Measurements from ENCODE around the gene SSB.
"Not testable (repeated sequence)": the region's sequence is repeated elsewhere in the genome, so short reads cannot be mapped to it uniquely, and the experiment has no call there.

The SSB gene

GRCh38 chr2:169756342-169756741 lies 42.3 kb upstream of the SSB start:
- H4K20me1 ChIP-seq (ENCODE audit: insufficient read depth, low read length) = no peaks in the 10 kb centered on the region
- H2AFZ ChIP-seq (ENCODE audit: low read depth, low read length) = no peak overlapping the region
- ATAC-seq (ENCODE audit: insufficient read depth, low read depth) (no peak), DNase-seq (no peak)
- no peak overlapping the region for H3K9ac ChIP-seq (ENCODE audit: low read depth, low read length)
- H3K79me2 ChIP-seq (ENCODE audit: insufficient read depth, low read length) = no peaks in the 10 kb centered on the region
- H3K27me3 ChIP-seq (ENCODE audit: insufficient read depth, low read length, poor library complexity) = no peaks in the 10 kb centered on the region
- H3K4me3 ChIP-seq (ENCODE audit: low read depth in 1 of 2, low read length in 2 of 2) = no peak overlapping the region
- H3K4me1 ChIP-seq (ENCODE audit: insufficient read depth, low read length) = no peaks in the 10 kb centered on the region
- TF ChIP-seq CTCF (IDR thresholded peaks at IDR 0.05; ENCODE audit: borderline replicate concordance, extremely low read depth, low read length, poor library complexity, severe bottlenecking) (no peak), EZH2 (IDR thresholded peaks at IDR 0.05; ENCODE audit: borderline replicate concordance, low read depth, low read length, severe bottlenecking) (no peak)
- H3K9me3 ChIP-seq (ENCODE audit: insufficient read depth, low read length, severe bottlenecking) = no peaks in the 10 kb centered on the region
- no peak overlapping the region for H3K27ac ChIP-seq (ENCODE audit: low read length)
- H3K4me2 ChIP-seq (ENCODE audit: insufficient read depth, low read length) = no peak overlapping the region
- peaks cover 24% of the 10 kb centered on the region for H3K36me3 ChIP-seq (ENCODE audit: insufficient read depth, low read length)

GRCh38 chr2:169757356-169757755 lies 41.3 kb upstream of the SSB start:
- Histone ChIP-seq H3K9ac (ENCODE audit: low read depth, low read length) (no peak overlapping the region), H3K27ac (ENCODE audit: low read length) (no peak overlapping the region), H3K4me2 (ENCODE audit: insufficient read depth, low read length) (no peak overlapping the region), H3K4me3 (ENCODE audit: low read depth in 1 of 2, low read length in 2 of 2) (no peak overlapping the region), H4K20me1 (ENCODE audit: insufficient read depth, low read length) (no peaks in the 10 kb centered on the region), H3K9me3 (ENCODE audit: insufficient read depth, low read length, severe bottlenecking) (no peaks in the 10 kb centered on the region), H2AFZ (ENCODE audit: low read depth, low read length) (no peak overlapping the region), H3K36me3 (ENCODE audit: insufficient read depth, low read length) (peaks cover 16% of the 10 kb centered on the region), H3K4me1 (ENCODE audit: insufficient read depth, low read length) (no peaks in the 10 kb centered on the region), H3K79me2 (ENCODE audit: insufficient read depth, low read length) (no peaks in the 10 kb centered on the region), H3K27me3 (ENCODE audit: insufficient read depth, low read length, poor library complexity) (no peaks in the 10 kb centered on the region)
- no peak for TF ChIP-seq EZH2 (IDR thresholded peaks at IDR 0.05; ENCODE audit: borderline replicate concordance, low read depth, low read length, severe bottlenecking)
- TF ChIP-seq CTCF (IDR thresholded peaks at IDR 0.05; ENCODE audit: borderline replicate concordance, extremely low read depth, low read length, poor library complexity, severe bottlenecking) = no peak
- ATAC-seq (ENCODE audit: insufficient read depth, low read depth) (no peak), DNase-seq (no peak)

- no peaks in the 10 kb centered on the region for H4K20me1 ChIP-seq (ENCODE audit: insufficient read depth, low read length)
- ATAC-seq (ENCODE audit: insufficient read depth, low read depth) (no peak), DNase-seq (no peak)
- no peak overlapping the region for H3K9ac ChIP-seq (ENCODE audit: low read depth, low read length)
- H3K4me3 ChIP-seq (ENCODE audit: low read depth in 1 of 2, low read length in 2 of 2) = no peak overlapping the region
- TF ChIP-seq CTCF (IDR thresholded peaks at IDR 0.05; ENCODE audit: borderline replicate concordance, extremely low read depth, low read length, poor library complexity, severe bottlenecking) = no peak
- no peak for TF ChIP-seq EZH2 (IDR thresholded peaks at IDR 0.05; ENCODE audit: borderline replicate concordance, low read depth, low read length, severe bottlenecking)
- H3K4me2 ChIP-seq (ENCODE audit: insufficient read depth, low read length) = no peak overlapping the region
- no peaks in the 10 kb centered on the region for H3K4me1 ChIP-seq (ENCODE audit: insufficient read depth, low read length)
- no peaks in the 10 kb centered on the region for H3K27me3 ChIP-seq (ENCODE audit: insufficient read depth, low read length, poor library complexity)
- no peak overlapping the region for H3K27ac ChIP-seq (ENCODE audit: low read length)
- H3K36me3 ChIP-seq (ENCODE audit: insufficient read depth, low read length) = peaks cover 14% of the 10 kb centered on the region
- no peaks in the 10 kb centered on the region for H3K79me2 ChIP-seq (ENCODE audit: insufficient read depth, low read length)
- no peak overlapping the region for H2AFZ ChIP-seq (ENCODE audit: low read depth, low read length)
- no peaks in the 10 kb centered on the region for H3K9me3 ChIP-seq (ENCODE audit: insufficient read depth, low read length, severe bottlenecking)
Measured at GRCh38 chr2:169757778-169758177, 40.9 kb upstream of the SSB start.

GRCh38 chr2:169759987-169760386 lies 38.7 kb upstream of the SSB start:
- no peak overlapping the region for H3K27ac ChIP-seq (ENCODE audit: low read length)
- ATAC-seq (ENCODE audit: insufficient read depth, low read depth) (no peak), DNase-seq (no peak)
- no peaks in the 10 kb centered on the region for H3K79me2 ChIP-seq (ENCODE audit: insufficient read depth, low read length)
- no peaks in the 10 kb centered on the region for H3K27me3 ChIP-seq (ENCODE audit: insufficient read depth, low read length, poor library complexity)
- H3K36me3 ChIP-seq (ENCODE audit: insufficient read depth, low read length) = peaks cover 8% of the 10 kb centered on the region
- no peak overlapping the region for H3K9ac ChIP-seq (ENCODE audit: low read depth, low read length)
- H3K4me1 ChIP-seq (ENCODE audit: insufficient read depth, low read length) = no peaks in the 10 kb centered on the region
- no peak overlapping the region for H3K4me2 ChIP-seq (ENCODE audit: insufficient read depth, low read length)
- H2AFZ ChIP-seq (ENCODE audit: low read depth, low read length) = no peak overlapping the region
- no peaks in the 10 kb centered on the region for H4K20me1 ChIP-seq (ENCODE audit: insufficient read depth, low read length)
- H3K9me3 ChIP-seq (ENCODE audit: insufficient read depth, low read length, severe bottlenecking) = no peaks in the 10 kb centered on the region
- no peak for TF ChIP-seq CTCF (IDR thresholded peaks at IDR 0.05; ENCODE audit: borderline replicate concordance, extremely low read depth, low read length, poor library complexity, severe bottlenecking)
- TF ChIP-seq EZH2 (IDR thresholded peaks at IDR 0.05; ENCODE audit: borderline replicate concordance, low read depth, low read length, severe bottlenecking) = no peak
- H3K4me3 ChIP-seq (ENCODE audit: low read depth in 1 of 2, low read length in 2 of 2) = no peak overlapping the region

GRCh38 chr2:169760798-169761197 lies 37.9 kb upstream of the SSB start:
- H3K36me3 ChIP-seq (ENCODE audit: insufficient read depth, low read length); ATAC-seq (ENCODE audit: insufficient read depth, low read depth); H4K20me1 ChIP-seq (ENCODE audit: insufficient read depth, low read length); H2AFZ ChIP-seq (ENCODE audit: low read depth, low read length); H3K4me2 ChIP-seq (ENCODE audit: insufficient read depth, low read length); H3K79me2 ChIP-seq (ENCODE audit: insufficient read depth, low read length); H3K27ac ChIP-seq (ENCODE audit: low read length); H3K9me3 ChIP-seq (ENCODE audit: insufficient read depth, low read length, severe bottlenecking); H3K9ac ChIP-seq (ENCODE audit: low read depth, low read length); H3K4me1 ChIP-seq (ENCODE audit: insufficient read depth, low read length); H3K27me3 ChIP-seq (ENCODE audit: insufficient read depth, low read length, poor library complexity); DNase-seq; H3K4me3 ChIP-seq (ENCODE audit: low read depth in 1 of 2, low read length in 2 of 2): not testable (repeated sequence)
